Lower leg skin (tissue), 3 donors: ENCODE results near the gene REG4.

Experiments used
- CTCF ChIP-seq, 3 donors: fragments of 450-650 bp; IDR thresholded peaks; one replicate each; pipeline ENCODE4 v1.5.1; 2016; ENCODE audit warnings: antibody characterized with exemption in 3 of 3, mild to moderate bottlenecking in 3 of 3, moderate library complexity in 2 of 3
- POLR2A ChIP-seq, 2 donors: fragments of 450-650 bp; IDR thresholded peaks; one replicate each; pipeline ENCODE4 v1.6.1; 2016 to 2017; ENCODE audit warnings: antibody characterized with exemption in 2 of 2, mild to moderate bottlenecking in 1 of 2, moderate library complexity in 1 of 2

GRCh38 chr1:119795261-119796200 is 15.7 kb downstream of the REG4 start:
- no peak for TF ChIP-seq CTCF (IDR thresholded peaks at IDR 0.05)
- TF ChIP-seq POLR2A (IDR thresholded peaks at IDR 0.05): no peak
